Heart right ventricle (tissue), 16 donors: Measurements from ENCODE around the gene CFB. TPM values are rescaled to one million over a fixed set of nuclear protein-coding genes. Genes with fewer than 3 reads are reported as not detected.
A peak's percentile ranks its signal among the peaks of the same experiment; 100 is the strongest.

Experiments
- ATAC-seq, 8 donors: fragments of 200-7000 bp; cut with Tn5 transposase; one replicate each; pipeline ENCODE4 v1.9.1; 2020; ENCODE audit warnings: mild to moderate bottlenecking in 8 of 8, moderate library complexity in 8 of 8, moderate number of reproducible peaks in 1 of 8
- DNase-seq, 2 donors: peaks; one replicate each; pipeline ENCODE4 v3.0.0-alpha.2; 2020
- H3K27ac ChIP-seq, 10 donors: fragments of 200-600 bp; sonication (generic) in 2 of 10; one replicate each; pipeline versions ENCODE4 v1.5.0 to v1.8.0; 2020 to 2022; ENCODE audit warnings: mild to moderate bottlenecking in 3 of 10
- H3K27me3 ChIP-seq, 7 donors: fragments of 200-600 bp; one replicate each; pipeline ENCODE4 v1.8.0; 2021 to 2022; ENCODE audit warnings: mild to moderate bottlenecking in 2 of 7
- H3K36me3 ChIP-seq, 9 donors: fragments of 200-600 bp; sonication (generic) in 1 of 9; one replicate each; pipeline versions ENCODE4 v1.5.0 to v1.8.0; 2020 to 2022; ENCODE audit warnings: mild to moderate bottlenecking in 2 of 9
- H3K4me1 ChIP-seq, 9 donors: fragments of 200-600 bp; sonication (generic) in 1 of 9; one replicate each; pipeline versions ENCODE4 v1.5.0 to v1.8.0; 2020 to 2022; ENCODE audit warnings: mild to moderate bottlenecking in 4 of 9
- H3K4me3 ChIP-seq, 10 donors: fragments of 200-600 bp; sonication (generic) in 2 of 10; one replicate each; pipeline versions ENCODE4 v1.5.0 to v1.8.0; 2020 to 2022; ENCODE audit warnings: mild to moderate bottlenecking in 7 of 10, moderate library complexity in 2 of 10
- H3K9me3 ChIP-seq, 11 donors: fragments of 200-600 bp in 10 of 11; sonication (generic) in 2 of 11; one replicate each; pipeline versions ENCODE4 v1.5.0 to v1.8.0; 2013 to 2022; ENCODE audit warnings: mild to moderate bottlenecking in 2 of 11, control low read depth in 1 of 11, moderate library complexity in 1 of 11
- WGBS, 2 donors: extraction: QIAGEN DNeasy Blood & Tissue Kit; methylation state at CpG; one replicate each; pipeline ENCODE4 v1.1.7; 2013; ENCODE audit warnings: inconsistent platforms in 1 of 2; 5-methylcytosine and 5-hydroxymethylcytosine counted together
- intact Hi-C, 10 donors: fragments of 100-400 bp; cut with DNase I; formaldehyde crosslinking; loops; one replicate each; pipeline versions ENCODE4 v1.11.1 to v1.14.2; 2022
- long read RNA-seq, 3 donors: library from polyadenylated mRNA; unstranded; transcript quantifications; one replicate each; pipeline ENCODE4 v2.0.0, GENCODE V29; 2020 to 2021
- polyA plus RNA-seq, 2 donors: library from polyadenylated mRNA; stranded (reverse); fragments of 200-250 nt; gene quantifications; one replicate each; pipeline ENCODE4 v1.2.3, GENCODE V29; 2013
- total RNA-seq, 10 donors: library from RNA; stranded (reverse); fragmentation: NEBNext Ultra II Directional in 3 of 10; extraction: Animal tissue kit (Norgen Biotek cat#: 25700) in 3 of 10; gene quantifications; one replicate each; pipeline versions ENCODE4 v1.2.1 to v1.2.4, GENCODE V29; 2021 to 2023
- TF ChIP-seq, protein P1 (sequence below), 9 donors: fragments of 200-600 bp; sonication (generic) in 2 of 9; IDR thresholded peaks; one replicate each; pipeline versions ENCODE4 v1.5.0 to v1.8.0; 2021 to 2022; ENCODE audit warnings: antibody characterized with exemption in 9 of 9, mild to moderate bottlenecking in 5 of 9, moderate library complexity in 1 of 9
- donor health status: Arrhythmogenic right ventricular cardiomyopathy.
- donor health status: ischemic (EF 13 %, LVEDD 7.1; RV severe dilation, severe dysfunction).
- donor health status: healthy with polysubstance abuse.
- donor health status: DM: no; HTN: yes; CAD: no.
- donor health status: DM: no; HTN: no; CAD: no.
- donor health status: ischemic (EF 25% LVEDD 6.9; RV normal size, moderate dysfunction).
- donor health status: ischemic (EF 25% LVEDD 5.7; RV mildly dilated, moderate dysfunction).
- donor health status: healthy.
- donor health status: DM: yes; HTN: yes; CAD: no.
- donor health status: Ischemic cardiomyopathy.
- donor health status: ischemic (EF 35%, LVEDD 5.7; RV mildly dilated, moderate dysfunction).
- donor health status: nonischemic (EF 11% LVEDD 7.7; RV severe dilation, severe dysfunction).
- donor health status: DM: yes; HTN: yes; CAD: no.
- donor health status: PGD.
- donor health status: ischemic (EF 29% LVEDD 5.4; RV normal size, mild dysfunction).
- donor health status: nonischemic (EF 23%, LVEDD 6.1; RV moderate dilation, normal function).

CFB gene
- total RNA-seq, result 10 to 100 TPM in 1 of 10 donors, 1 to 10 TPM in 9; 2.8 to 24.4 (median 4.7) TPM
- 10 to 100 TPM in 1 of 2 donors, 1 to 10 TPM in 1; 6.6 to 15.8 TPM for polyA plus RNA-seq
- long read RNA-seq, donor 1, transcript CFB-271 (18 exons, 2,862 nt), result major isoform, 24 of 28 reads
- long read RNA-seq, donor 1, partial matches to known transcripts, result 2 of 28 reads
- long read RNA-seq, donor 1, other reads (novel, unspliced or antisense), result 2 of 28 reads
- long read RNA-seq, donor 2, transcript CFB-271 (18 exons, 2,862 nt), result major isoform, 8 of 10 reads
- long read RNA-seq, donor 2, partial matches to known transcripts, result 0 of 10 reads
- long read RNA-seq, donor 2, other reads (novel, unspliced or antisense), result 2 of 10 reads
- long read RNA-seq, donor 3, transcript CFB-271 (18 exons, 2,862 nt), result major isoform, 14 of 18 reads
- long read RNA-seq, donor 3, partial matches to known transcripts, result 3 of 18 reads
- long read RNA-seq, donor 3, other reads (novel, unspliced or antisense), result 1 of 18 reads

DNA sequence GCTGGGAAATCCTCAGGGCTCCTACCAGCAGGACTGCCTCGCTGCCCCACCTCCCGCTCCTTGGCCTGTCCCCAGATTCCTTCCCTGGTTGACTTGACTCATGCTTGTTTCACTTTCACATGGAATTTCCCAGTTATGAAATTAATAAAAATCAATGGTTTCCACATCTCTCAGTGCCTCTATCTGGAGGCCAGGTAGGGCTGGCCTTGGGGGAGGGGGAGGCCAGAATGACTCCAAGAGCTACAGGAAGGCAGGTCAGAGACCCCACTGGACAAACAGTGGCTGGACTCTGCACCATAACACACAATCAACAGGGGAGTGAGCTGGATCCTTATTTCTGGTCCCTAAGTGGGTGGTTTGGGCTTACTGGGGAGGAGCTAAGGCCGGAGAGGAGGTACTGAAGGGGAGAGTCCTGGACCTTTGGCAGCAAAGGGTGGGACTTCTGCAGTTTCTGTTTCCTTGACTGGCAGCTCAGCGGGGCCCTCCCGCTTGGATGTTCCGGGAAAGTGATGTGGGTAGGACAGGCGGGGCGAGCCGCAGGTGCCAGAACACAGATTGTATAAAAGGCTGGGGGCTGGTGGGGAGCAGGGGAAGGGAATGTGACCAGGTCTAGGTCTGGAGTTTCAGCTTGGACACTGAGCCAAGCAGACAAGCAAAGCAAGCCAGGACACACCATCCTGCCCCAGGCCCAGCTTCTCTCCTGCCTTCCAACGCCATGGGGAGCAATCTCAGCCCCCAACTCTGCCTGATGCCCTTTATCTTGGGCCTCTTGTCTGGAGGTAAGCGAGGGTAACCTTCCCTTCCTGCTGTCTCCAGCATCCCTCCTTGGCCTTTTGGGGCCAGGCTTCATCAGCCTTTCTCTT, at the start of gene CFB:
TSS of gene CFB (plus strand) at position 589 of the 863 bp plus-strand sequence. CDS start at position 716, 127 bp downstream.
- H3K27ac ChIP-seq, result peak within 1 kb of the TSS; percentile 2 to 85 (median 66)
- TF ChIP-seq, protein P1, sequence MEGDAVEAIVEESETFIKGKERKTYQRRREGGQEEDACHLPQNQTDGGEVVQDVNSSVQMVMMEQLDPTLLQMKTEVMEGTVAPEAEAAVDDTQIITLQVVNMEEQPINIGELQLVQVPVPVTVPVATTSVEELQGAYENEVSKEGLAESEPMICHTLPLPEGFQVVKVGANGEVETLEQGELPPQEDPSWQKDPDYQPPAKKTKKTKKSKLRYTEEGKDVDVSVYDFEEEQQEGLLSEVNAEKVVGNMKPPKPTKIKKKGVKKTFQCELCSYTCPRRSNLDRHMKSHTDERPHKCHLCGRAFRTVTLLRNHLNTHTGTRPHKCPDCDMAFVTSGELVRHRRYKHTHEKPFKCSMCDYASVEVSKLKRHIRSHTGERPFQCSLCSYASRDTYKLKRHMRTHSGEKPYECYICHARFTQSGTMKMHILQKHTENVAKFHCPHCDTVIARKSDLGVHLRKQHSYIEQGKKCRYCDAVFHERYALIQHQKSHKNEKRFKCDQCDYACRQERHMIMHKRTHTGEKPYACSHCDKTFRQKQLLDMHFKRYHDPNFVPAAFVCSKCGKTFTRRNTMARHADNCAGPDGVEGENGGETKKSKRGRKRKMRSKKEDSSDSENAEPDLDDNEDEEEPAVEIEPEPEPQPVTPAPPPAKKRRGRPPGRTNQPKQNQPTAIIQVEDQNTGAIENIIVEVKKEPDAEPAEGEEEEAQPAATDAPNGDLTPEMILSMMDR (IDR thresholded peaks at IDR 0.05), result no peak
- ATAC-seq (peak; percentile 66 to 88 (median 81)), DNase-seq (peak; percentile 54 to 58)
- intact Hi-C loops, result loop anchor here in 2 of 10 donors (10.0 kb wide), 2 partner anchors 261 to 271 kb away; partner anchors contain the start of gene LY6G5C (in 1 of the 2)
- H3K36me3 ChIP-seq, result peaks cover 0 to 13% (median 0%) of the 10 kb centered on the region in 9 donors
- H3K4me1 ChIP-seq, result peaks cover 0 to 18% (median 4%) of the 10 kb centered on the region in 9 donors
- 42 to 50% methylated on average over 11 of the region's 11 CpGs for WGBS, 2 donors
- H3K4me3 ChIP-seq, result peak within 1 kb of the TSS in 6 of 10 donors; percentile 26 to 37 (median 30)
- no peaks in the 10 kb centered on the region for H3K9me3 ChIP-seq
- H3K27me3 ChIP-seq, result peaks cover 0 to 21% (median 0%) of the 10 kb centered on the region in 7 donors

DNA sequence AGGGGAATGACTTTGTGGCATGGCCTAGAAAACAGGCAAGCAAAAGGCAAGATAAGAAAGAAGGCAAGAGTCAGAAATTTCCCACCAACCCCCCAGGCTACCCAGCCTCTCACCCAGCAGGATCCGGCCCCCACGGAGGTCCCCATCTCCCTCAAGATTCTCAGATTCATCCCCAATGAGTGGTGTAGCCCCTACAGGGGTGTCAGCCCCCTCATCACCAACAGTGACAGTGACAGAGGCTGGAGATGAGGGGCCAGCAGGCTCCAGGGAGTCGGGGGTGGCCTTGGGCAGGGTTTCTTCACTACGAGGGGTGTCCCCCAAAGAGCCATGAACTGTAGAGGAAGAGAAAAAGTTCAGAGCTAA, 49.4 kb upstream of the CFB start:
- 39 to 59% methylated on average over 4 of the region's 4 CpGs for WGBS, 2 donors
- no peaks in the 10 kb centered on the region for H3K27me3 ChIP-seq
- no peaks in the 10 kb centered on the region for H3K9me3 ChIP-seq
- DNase-seq (no peak), ATAC-seq (no peak)
- H3K4me1 ChIP-seq, result peaks cover 3 to 37% (median 31%) of the 10 kb centered on the region in 9 donors
- H3K27ac ChIP-seq, result peak overlapping the region in 9 of 10 donors; percentile 55 to 90 (median 87)
- TF ChIP-seq, protein P1 (IDR thresholded peaks at IDR 0.05), result no peak
- H3K36me3 ChIP-seq, result peaks cover 0 to 51% (median 9%) of the 10 kb centered on the region in 9 donors
- intact Hi-C loops, result loop anchor here in 1 of 10 donors (5.0 kb wide), 1 partner anchor 274 kb away; the partner anchor contains the start of gene PRRC2A
- H3K4me3 ChIP-seq, result peak overlapping the region in 9 of 10 donors; percentile 55 to 98 (median 88)

DNA sequence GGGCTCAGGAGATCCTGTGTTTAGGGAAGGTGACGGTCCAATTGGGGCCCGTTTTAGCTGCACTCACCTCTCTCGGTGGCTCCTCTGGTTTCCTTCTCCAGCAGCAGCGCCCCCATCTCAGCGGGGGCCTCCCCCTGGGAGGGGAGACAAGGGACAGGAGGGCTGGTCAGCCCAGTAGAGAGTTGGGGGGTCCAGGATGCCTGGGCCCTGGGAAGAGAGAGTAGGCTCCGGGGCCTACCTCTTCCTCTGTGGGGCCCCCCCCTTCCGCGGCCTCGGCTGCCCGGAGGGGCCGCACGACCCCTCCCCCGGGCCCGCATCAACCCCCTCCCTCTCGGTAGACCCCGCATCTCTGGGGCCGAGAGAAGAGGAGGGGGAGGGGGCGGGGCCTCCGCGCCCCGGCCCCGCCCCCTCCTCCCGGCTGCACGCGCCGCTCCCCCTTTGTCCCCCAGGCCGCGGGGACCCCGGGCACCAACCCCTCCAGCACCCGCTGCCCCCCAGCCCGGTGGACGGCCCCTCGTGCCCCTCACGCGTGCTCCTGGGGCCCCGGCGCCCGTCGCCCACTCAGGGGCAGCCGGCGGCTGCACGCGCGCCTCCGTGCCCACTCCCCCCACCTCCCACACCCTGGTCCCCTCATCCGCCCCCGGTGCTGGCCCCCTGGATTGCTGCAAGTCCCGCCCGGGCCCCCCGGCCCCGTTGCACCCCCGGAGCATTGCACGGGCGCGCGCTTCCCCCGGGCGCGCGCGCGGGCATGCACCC, 48.9 kb upstream of the CFB start:
- intact Hi-C loops, result loop anchor here in 1 of 10 donors (5.0 kb wide), 1 partner anchor 275 kb away; the partner anchor contains the start of gene PRRC2A
- ATAC-seq (peak in 1 of 8 donors; percentile 12), DNase-seq (no peak)
- peaks cover 0 to 45% (median 9%) of the 10 kb centered on the region in 9 donors for H3K36me3 ChIP-seq
- H3K4me1 ChIP-seq, result peaks cover 3 to 37% (median 31%) of the 10 kb centered on the region in 9 donors
- WGBS, 2 donors, result 1 to 2% methylated on average over 24 to 60 of the region's 62 CpGs
- H3K27me3 ChIP-seq, result no peaks in the 10 kb centered on the region
- peak overlapping the region in 9 of 10 donors; percentile 55 to 90 (median 87) for H3K27ac ChIP-seq
- H3K9me3 ChIP-seq, result no peaks in the 10 kb centered on the region
- TF ChIP-seq, protein P1 (IDR thresholded peaks at IDR 0.05), result no peak
- H3K4me3 ChIP-seq, result peak overlapping the region; percentile 55 to 98 (median 87)
